Endothelial cell of umbilical vein (primary cell): ENCODE results near the gene SURF6. TPM values are rescaled to one million over a fixed set of nuclear protein-coding genes. Genes with fewer than 3 reads are reported as not detected.

Experiments
- BruUV-seq: library from RNA; stranded (reverse); fragments of 400-500 nt; replicated peaks from 2 replicates; lab custom pipeline; 2021; lab: Mats Ljungman, UMichigan
- CTCF ChIA-PET: fragments of 300-600, 350-600 bp; sonication (Branson Sonifier 250); formaldehyde crosslinking; loops from one replicate; lab custom pipeline; 2021; ENCODE audit warnings: antibody characterized with exemption, inconsistent platforms; lab: Charles Lee
- POLR2A ChIA-PET: fragments of 300-600, 350-600 bp; sonication (Branson Sonifier 250); formaldehyde crosslinking; loops from one replicate; lab custom pipeline; 2021; ENCODE audit warnings: antibody characterized with exemption, inconsistent platforms; lab: Charles Lee
- DNase-seq: peaks from one replicate; pipeline ENCODE4 v3.0.0-alpha.2; 2011; ENCODE audit warnings: low read depth, low spot score
- FAIRE-seq: peaks from 2 replicates; lab custom pipeline; 2011; peaks lifted over from hg19 to GRCh38; lab: Jason Lieb, UNC
- H2AFZ ChIP-seq: 2 replicates; pipeline ENCODE4 v1.6.0; 2012; ENCODE audit warnings: low read depth, low read length, control low read depth, inconsistent platforms
- H3K27ac ChIP-seq: 2 replicates; pipeline ENCODE4 v1.5.1; 2011; ENCODE audit warnings: low read depth, mild to moderate bottlenecking, control low read depth, low read length, moderate library complexity; ENCODE audit not compliant: insufficient read depth
- H3K27me3 ChIP-seq, 2 experiments: 2 replicates each; pipeline versions ENCODE4 v1.6.0 to v1.6.1; 2011; ENCODE audit warnings: low read length in 2 of 2, mixed read lengths in 1 of 2; ENCODE audit not compliant: control insufficient read depth in 2 of 2, insufficient read depth in 2 of 2
- H3K36me3 ChIP-seq, 2 experiments: 2 replicates in 1 of 2; 3 replicates in 1 of 2; pipeline ENCODE4 v1.5.1; 2011; ENCODE audit warnings: low read length in 2 of 2, mild to moderate bottlenecking in 1 of 2, moderate library complexity in 1 of 2; ENCODE audit not compliant: control insufficient read depth in 2 of 2, insufficient read depth in 2 of 2; ENCODE audit errors: extremely low read depth in 1 of 2
- H3K4me1 ChIP-seq: 3 replicates; pipeline ENCODE4 v1.5.1; 2011; ENCODE audit warnings: mild to moderate bottlenecking, low read length; ENCODE audit not compliant: control insufficient read depth, insufficient read depth; ENCODE audit errors: extremely low read depth
- H3K4me2 ChIP-seq: 2 replicates; pipeline ENCODE4 v1.6.1; 2011; ENCODE audit warnings: low read length, control low read depth, mixed read lengths; ENCODE audit not compliant: insufficient read depth
- H3K4me3 ChIP-seq, 3 experiments: fragments of 200-600 bp in 1 of 3; sonication (generic), shearing (Covaris generic) in 1 of 3; replicated peaks in 1 of 3; 2 replicates each; pipeline ENCODE4 v1.5.1; 2011 to 2016; ENCODE audit warnings: control low read depth in 3 of 3, low read length in 3 of 3, mild to moderate bottlenecking in 2 of 3, inconsistent platforms in 1 of 3, low read depth in 1 of 3, moderate library complexity in 1 of 3; ENCODE audit not compliant: insufficient read depth in 1 of 3
- H3K79me2 ChIP-seq: 2 replicates; pipeline ENCODE4 v1.6.0; 2012; ENCODE audit warnings: low read length, inconsistent platforms; ENCODE audit not compliant: control insufficient read depth, insufficient read depth
- H3K9ac ChIP-seq: replicated peaks from 2 replicates; pipeline ENCODE3; 2011; ENCODE audit warnings: low read length, control low read depth; ENCODE audit not compliant: insufficient read depth; ENCODE audit errors: extremely low read depth
- H3K9me1 ChIP-seq: replicated peaks from 3 replicates; pipeline ENCODE4 v1.6.0; 2011; ENCODE audit warnings: mild to moderate bottlenecking, low read length; ENCODE audit not compliant: control insufficient read depth, insufficient read depth; ENCODE audit errors: extremely low read depth
- H3K9me3 ChIP-seq: replicated peaks from 2 replicates; pipeline ENCODE4 v1.5.1; 2012; ENCODE audit warnings: low read length, inconsistent platforms; ENCODE audit not compliant: control insufficient read depth, insufficient read depth
- H4K20me1 ChIP-seq: replicated peaks from 2 replicates; pipeline ENCODE3; 2011; ENCODE audit warnings: mild to moderate bottlenecking, low read length; ENCODE audit not compliant: control insufficient read depth, insufficient read depth; ENCODE audit errors: extremely low read depth
- CTCF ChIP-seq, 2 donors: IDR thresholded peaks; 1 replicate in 1 of 2; 2 replicates in 1 of 2; pipeline ENCODE4 v1.5.1; 2011; ENCODE audit warnings: low read length in 2 of 2, mild to moderate bottlenecking in 2 of 2, moderate library complexity in 2 of 2, control low read depth in 1 of 2, inconsistent platforms in 1 of 2, low read depth in 1 of 2; ENCODE audit not compliant: insufficient read depth in 1 of 2; ENCODE audit errors: extremely low read depth in 1 of 2
- EZH2 ChIP-seq: IDR thresholded peaks from 2 replicates; pipeline ENCODE4 v1.6.1; 2012; ENCODE audit warnings: borderline replicate concordance, low read depth, mild to moderate bottlenecking, moderate library complexity, low read length, inconsistent platforms; ENCODE audit not compliant: severe bottlenecking
- FOS ChIP-seq: IDR thresholded peaks from 2 replicates; pipeline ENCODE4 v1.6.1; 2011; ENCODE audit warnings: mild to moderate bottlenecking, low read length, moderate library complexity, borderline replicate concordance; ENCODE audit not compliant: insufficient read depth
- GATA2 ChIP-seq: IDR thresholded peaks from 2 replicates; pipeline ENCODE4 v1.7.0; 2011; ENCODE audit warnings: low read depth, mild to moderate bottlenecking, moderate library complexity, mixed read lengths, low read length; ENCODE audit not compliant: insufficient read length, insufficient read depth
- JUN ChIP-seq: IDR thresholded peaks from 2 replicates; pipeline ENCODE4 v1.6.1; 2011; ENCODE audit warnings: borderline replicate concordance, low read depth; ENCODE audit not compliant: insufficient read length, insufficient read depth
- MYC ChIP-seq: IDR thresholded peaks from one replicate; pipeline ENCODE4 v1.6.1; 2011; ENCODE audit warnings: mild to moderate bottlenecking, low read depth, low read length
- POLR2A ChIP-seq: IDR thresholded peaks from 2 replicates; pipeline ENCODE4 v1.6.1; 2012; ENCODE audit warnings: low read depth, mild to moderate bottlenecking, control low read depth, low read length
- POLR2AphosphoS5 ChIP-seq: IDR thresholded peaks from 2 replicates; pipeline ENCODE4 v1.6.1; 2012; ENCODE audit warnings: low read depth, mild to moderate bottlenecking, control low read depth, low read length, moderate library complexity; ENCODE audit not compliant: insufficient read depth
- dilution Hi-C: fragments of 300-500 bp; cut with MboI; formaldehyde crosslinking; loops from one replicate; pipeline ENCODE4 v1.15.0; 2019; ENCODE audit warnings: low sequenced_read_pairs; ENCODE audit not compliant: extremely low pct_ligation_motif_present
- intact Hi-C: fragments of 100-400 bp; cut with micrococcal nuclease; formaldehyde crosslinking; loops from one replicate; pipeline ENCODE4 v1.10.0; 2022
- polyA plus RNA-seq, 4 experiments: library from polyadenylated mRNA; depleted of rRNA in 3 of 4; stranded (reverse) in 3 of 4; unstranded in 1 of 4; fragments of >200 nt; gene quantifications; 2 replicates each; pipeline versions ENCODE4 v1.2.1 to v1.2.3, GENCODE V29; 2011 to 2012; ENCODE audit warnings: missing spikeins in 1 of 4
- total RNA-seq: library from RNA; stranded (reverse); gene quantifications from 2 replicates; pipeline ENCODE4 v1.2.3, GENCODE V29; 2021
- TF ChIP-seq, protein P1 (sequence below): IDR thresholded peaks from 2 replicates; pipeline ENCODE4 v1.6.1; 2011; ENCODE audit not compliant: insufficient read depth, insufficient read length

The SURF6 gene
- total and polyA plus RNA-seq, 2 donors (not counting 3 experiments of a cell fraction or from before 2014, with no cell fraction given): 4.9 to 16.0 TPM

DNA sequence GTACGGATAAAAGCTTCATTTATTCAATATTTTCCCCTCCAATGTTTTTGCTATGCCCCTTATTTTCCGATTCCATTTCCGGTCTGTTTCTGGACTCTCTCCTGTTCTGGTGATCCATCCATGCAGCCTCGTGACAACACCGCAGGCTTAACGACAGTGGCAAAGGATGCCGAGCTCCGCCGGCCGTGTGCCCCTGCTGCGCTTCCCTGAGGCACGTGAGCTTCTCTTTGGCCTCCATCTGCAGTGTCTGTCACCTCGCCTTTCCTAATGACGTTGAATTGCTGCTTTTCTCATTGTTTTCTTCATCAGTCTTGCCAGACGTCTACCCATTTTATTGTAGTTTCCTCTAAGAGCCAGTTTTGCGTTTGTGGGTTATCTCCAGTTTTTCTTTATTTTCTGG lies 28.7 kb downstream of the SURF6 start:
- no peaks in the 10 kb centered on the region for H4K20me1 ChIP-seq
- H3K79me2 ChIP-seq: no peaks in the 10 kb centered on the region
- no peak overlapping the region for H2AFZ ChIP-seq
- FAIRE-seq (no peak), DNase-seq (no peak)
- H3K9me1 ChIP-seq: no peaks in the 10 kb centered on the region
- no peak overlapping the region for H3K27ac ChIP-seq
- peaks cover 0 to 2% of the 10 kb centered on the region in 2 experiments for H3K27me3 ChIP-seq
- no peaks in the 10 kb centered on the region for H3K4me1 ChIP-seq
- BruUV-seq: no TSS peak
- TF ChIP-seq EZH2: no peak
- TF ChIP-seq FOS: no peak
- TF ChIP-seq GATA2: no peak
- no peak for TF ChIP-seq POLR2A
- TF ChIP-seq CTCF (IDR thresholded peaks at IDR 0.05; ENCODE audit: extremely low read depth in 1 of 2, insufficient read depth in 1 of 2, low read depth in 1 of 2, low read length in 2 of 2): no peak
- TF ChIP-seq POLR2AphosphoS5: no peak
- TF ChIP-seq, protein P1, sequence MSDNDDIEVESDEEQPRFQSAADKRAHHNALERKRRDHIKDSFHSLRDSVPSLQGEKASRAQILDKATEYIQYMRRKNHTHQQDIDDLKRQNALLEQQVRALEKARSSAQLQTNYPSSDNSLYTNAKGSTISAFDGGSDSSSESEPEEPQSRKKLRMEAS: no peak
- TF ChIP-seq MYC: no peak
- TF ChIP-seq JUN: no peak
- H3K9ac ChIP-seq: no peak overlapping the region
- intact Hi-C loops: no loop called here
- H3K4me3 ChIP-seq: no peak overlapping the region
- ChIA-PET POLR2A (no interaction called here), CTCF (interaction anchor here (1.2 to 2.1 kb wide), 3 partner anchors 23 to 122 kb away, joined by 5 to 7 read pairs (median 6); no protein-coding TSS in a partner anchor)
- H3K36me3 ChIP-seq: no peaks in the 10 kb centered on the region
- no peak overlapping the region for H3K4me2 ChIP-seq
- dilution Hi-C loops: no loop called here
- H3K9me3 ChIP-seq: no peaks in the 10 kb centered on the region
